ENCODE results near the gene SNTB2.

The SNTB2 gene

GRCh38 chr16:69324585-69325253 lies 137.8 kb downstream of the SNTB2 start:
- ATAC-seq, result no peak
- Mint-ChIP-seq H3K27ac (peak overlapping the region; percentile 89 to 90), H3K9me3 (no peaks in the 10 kb centered on the region), H3K4me3 (no peak overlapping the region), H3K4me1 (peaks cover 75% of the 10 kb centered on the region), H3K27me3 (no peaks in the 10 kb centered on the region)
- no peak for DNase-seq

- Mint-ChIP-seq H3K4me3 (peak overlapping the region; percentile 54 to 64), H3K27me3 (no peaks in the 10 kb centered on the region), H3K27ac (peak overlapping the region; percentile 74 to 93), H3K4me1 (peaks cover 78% of the 10 kb centered on the region), H3K9me3 (no peaks in the 10 kb centered on the region)
- ATAC-seq (no peak), DNase-seq (no peak)
Measured at GRCh38 chr16:69325784-69326171, 138.8 kb downstream of the SNTB2 start.

- H3K27me3 Mint-ChIP-seq, result no peaks in the 10 kb centered on the region
- peaks cover 82% of the 10 kb centered on the region for H3K4me1 Mint-ChIP-seq
- H3K27ac Mint-ChIP-seq, result peak overlapping the region; percentile 74 to 93
Measured at GRCh38 chr16:69326172-69326873, 139.4 kb downstream of the SNTB2 start.

GRCh38 chr16:69327585-69328310 lies 140.8 kb downstream of the SNTB2 start:
- Mint-ChIP-seq H3K27ac (peak overlapping the region in 1 of 2 donors; percentile 52), H3K9me3 (no peaks in the 10 kb centered on the region), H3K27me3 (no peaks in the 10 kb centered on the region), H3K4me3 (peak overlapping the region; percentile 87 to 94), H3K4me1 (peaks cover 85% of the 10 kb centered on the region)
- ATAC-seq (no peak), DNase-seq (no peak)

More at GRCh38 chr16:69326172-69326873, 139.4 kb downstream of the SNTB2 start:
- ATAC-seq (no peak), DNase-seq (no peak)
- Mint-ChIP-seq H3K9me3 (no peaks in the 10 kb centered on the region), H3K4me3 (peak overlapping the region; percentile 54 to 64)

- Mint-ChIP-seq H3K27ac (peak overlapping the region; percentile 46 to 63), H3K4me1 (peaks cover 77% of the 10 kb centered on the region), H3K4me3 (peak overlapping the region; percentile 87 to 94), H3K27me3 (no peaks in the 10 kb centered on the region), H3K9me3 (no peaks in the 10 kb centered on the region)
- ATAC-seq (no peak), DNase-seq (no peak)
Measured at GRCh38 chr16:69328854-69329316, 141.9 kb downstream of the SNTB2 start.

GRCh38 chr16:69329369-69330285 lies 142.7 kb downstream of the SNTB2 start:
- H3K9me3 Mint-ChIP-seq, result no peaks in the 10 kb centered on the region
- H3K4me1 Mint-ChIP-seq, result peaks cover 77% of the 10 kb centered on the region
- H3K27me3 Mint-ChIP-seq, result no peaks in the 10 kb centered on the region
- peak overlapping the region; percentile 65 to 86 for H3K27ac Mint-ChIP-seq
- DNase-seq, result peak; percentile 19 to 65
- peak overlapping the region; percentile 87 to 94 for H3K4me3 Mint-ChIP-seq
- ATAC-seq, result peak; percentile 69

- DNase-seq (peak; percentile 80 to 81), ATAC-seq (peak; percentile 95)
- Mint-ChIP-seq H3K27me3 (no peaks in the 10 kb centered on the region), H3K9me3 (no peaks in the 10 kb centered on the region), H3K4me3 (peak within 1 kb of the TSS; percentile 90 to 94), H3K27ac (peak within 1 kb of the TSS; percentile 65 to 95), H3K4me1 (peaks cover 74% of the 10 kb centered on the region)
Measured at GRCh38 chr16:69330286-69331109, 143.5 kb downstream of the SNTB2 start, which contains the start of gene PDF. TSS of gene PDF (minus strand) at chr16:69330588. CDS start at chr16:69330570, 18 bp downstream.

- H3K4me3 Mint-ChIP-seq, result no peak overlapping the region
- H3K27me3 Mint-ChIP-seq, result no peaks in the 10 kb centered on the region
- H3K4me1 Mint-ChIP-seq, result peaks cover 69% of the 10 kb centered on the region
- no peaks in the 10 kb centered on the region for H3K9me3 Mint-ChIP-seq
- ATAC-seq, result no peak
- H3K27ac Mint-ChIP-seq, result no peak overlapping the region
- no peak for DNase-seq
Measured at GRCh38 chr16:69334696-69335095, 147.7 kb downstream of the SNTB2 start.

- H3K27ac Mint-ChIP-seq, result peak overlapping the region; percentile 86 to 99
- H3K27me3 Mint-ChIP-seq, result no peaks in the 10 kb centered on the region
- H3K9me3 Mint-ChIP-seq, result no peaks in the 10 kb centered on the region
- H3K4me3 Mint-ChIP-seq, result peak overlapping the region; percentile 93 to 100
- peaks cover 71% of the 10 kb centered on the region for H3K4me1 Mint-ChIP-seq
- ATAC-seq (no peak), DNase-seq (no peak)
Measured at GRCh38 chr16:69338557-69339288, 151.8 kb downstream of the SNTB2 start.

- Mint-ChIP-seq H3K4me1 (peaks cover 64% of the 10 kb centered on the region), H3K4me3 (peak within 1 kb of the TSS; percentile 93 to 100), H3K27ac (peak within 1 kb of the TSS; percentile 97 to 99), H3K9me3 (no peaks in the 10 kb centered on the region), H3K27me3 (no peaks in the 10 kb centered on the region)
- ATAC-seq (peak; percentile 95), DNase-seq (peak; percentile 94)
Measured at GRCh38 chr16:69339289-69340094, 152.5 kb downstream of the SNTB2 start, which contains the start of the genes COG8 and NIP7. TSS of gene COG8 (minus strand) at chr16:69339564. CDS start at chr16:69339552, 12 bp downstream. TSS of gene NIP7 (plus strand) at chr16:69339772. CDS start at chr16:69339830, 58 bp downstream.

- no peak for DNase-seq
- ATAC-seq, result no peak
- Mint-ChIP-seq H3K9me3 (no peaks in the 10 kb centered on the region), H3K27me3 (no peaks in the 10 kb centered on the region), H3K4me1 (peaks cover 63% of the 10 kb centered on the region), H3K27ac (peak overlapping the region; percentile 97 to 99), H3K4me3 (peak overlapping the region; percentile 93 to 100)
Measured at GRCh38 chr16:69340095-69340644, 153.2 kb downstream of the SNTB2 start.

- H3K27me3 Mint-ChIP-seq, result no peaks in the 10 kb centered on the region
- no peaks in the 10 kb centered on the region for H3K9me3 Mint-ChIP-seq
- DNase-seq, result no peak
- peaks cover 31% of the 10 kb centered on the region for H3K4me1 Mint-ChIP-seq
- peak overlapping the region in 1 of 2 donors; percentile 57 for H3K27ac Mint-ChIP-seq
- H3K4me3 Mint-ChIP-seq, result no peak overlapping the region
- no peak for ATAC-seq
Measured at GRCh38 chr16:69344171-69344570, 157.2 kb downstream of the SNTB2 start.

Data from stimulated activated naive CD8-positive, alpha-beta T cell treated with anti-CD3 and anti-CD28 coated beads, Interleukin-15, amount 100 ng/mL, for 72 hours (primary cell).